ENCODE measurements around the gene MRPL27.

GRCh38 chr17:50329716-50330115, 43.3 kb downstream of the MRPL27 start:
- TF ChIP-seq GATA2 (IDR thresholded peaks at IDR 0.05; ENCODE audit: low read depth, low read length) (no peak), GATA3 (IDR thresholded peaks at IDR 0.05; ENCODE audit: low read depth, low read length) (no peak)
